ENCODE data around the gene PEBP1. TPM values are rescaled to one million over a fixed set of nuclear protein-coding genes. Genes with fewer than 3 reads are reported as not detected.

The PEBP1 gene
- total RNA-seq, 1 donor from 2014 or later: 102 TPM

GRCh38 chr12:118193958-118194357 lies 58.0 kb downstream of the PEBP1 start:
- intact Hi-C loops (cut with micrococcal nuclease): no loop called here
- no peak for ATAC-seq (ENCODE audit: low read depth)
- TF ChIP-seq, protein P1, sequence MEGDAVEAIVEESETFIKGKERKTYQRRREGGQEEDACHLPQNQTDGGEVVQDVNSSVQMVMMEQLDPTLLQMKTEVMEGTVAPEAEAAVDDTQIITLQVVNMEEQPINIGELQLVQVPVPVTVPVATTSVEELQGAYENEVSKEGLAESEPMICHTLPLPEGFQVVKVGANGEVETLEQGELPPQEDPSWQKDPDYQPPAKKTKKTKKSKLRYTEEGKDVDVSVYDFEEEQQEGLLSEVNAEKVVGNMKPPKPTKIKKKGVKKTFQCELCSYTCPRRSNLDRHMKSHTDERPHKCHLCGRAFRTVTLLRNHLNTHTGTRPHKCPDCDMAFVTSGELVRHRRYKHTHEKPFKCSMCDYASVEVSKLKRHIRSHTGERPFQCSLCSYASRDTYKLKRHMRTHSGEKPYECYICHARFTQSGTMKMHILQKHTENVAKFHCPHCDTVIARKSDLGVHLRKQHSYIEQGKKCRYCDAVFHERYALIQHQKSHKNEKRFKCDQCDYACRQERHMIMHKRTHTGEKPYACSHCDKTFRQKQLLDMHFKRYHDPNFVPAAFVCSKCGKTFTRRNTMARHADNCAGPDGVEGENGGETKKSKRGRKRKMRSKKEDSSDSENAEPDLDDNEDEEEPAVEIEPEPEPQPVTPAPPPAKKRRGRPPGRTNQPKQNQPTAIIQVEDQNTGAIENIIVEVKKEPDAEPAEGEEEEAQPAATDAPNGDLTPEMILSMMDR (IDR thresholded peaks at IDR 0.05): no peak
- Mint-ChIP-seq H3K36me3 (ENCODE audit: low read depth) (peaks cover 63% of the 10 kb centered on the region), H3K9me3 (no peaks in the 10 kb centered on the region), H3K4me1 (no peaks in the 10 kb centered on the region), H3K27ac (no peak overlapping the region), H3K27me3 (no peaks in the 10 kb centered on the region), H3K4me3 (no peak overlapping the region)
- DNase-seq: no peak
- POLR2A ChIA-PET: interaction anchor here (0.8 kb wide), 1 partner anchor 179 kb away, joined by 3 read pairs; the partner anchor contains the start of gene TAOK3
- CTCF ChIA-PET: interaction anchor here (1.2 kb wide), 1 partner anchor 182 kb away, joined by 3 read pairs; no protein-coding TSS in a partner anchor

Other genes starting within 250 kb of the PEBP1 start
- gene KSR2, start 167.1 kb upstream of the PEBP1 start, total RNA-seq: not detected in 2 replicates
- 17.5 and 20.1 TPM in 2 replicates for gene RFC5, start 119.4 kb upstream of the PEBP1 start, total RNA-seq
- 28.4 and 29.2 TPM in 2 replicates for gene WSB2, start 74.9 kb upstream of the PEBP1 start, total RNA-seq
- 1.6 and 2.4 TPM in 2 replicates for gene VSIG10, start 32.1 kb upstream of the PEBP1 start, total RNA-seq
- 76.3 and 86.9 TPM in 2 replicates for gene TAOK3, start 236.8 kb downstream of the PEBP1 start, total RNA-seq
- 31.1 and 33.7 TPM in 2 replicates for gene SUDS3, start 240.4 kb downstream of the PEBP1 start, total RNA-seq

Measured in activated B cell treated with CpG ODN at 0.5 μM for 24 hours (primary cell).